Measurements from ENCODE around the gene ADGRG3. TPM values are rescaled to one million over a fixed set of nuclear protein-coding genes. Genes with fewer than 3 reads are reported as not detected.

The ADGRG3 gene
- total RNA-seq, 1 experiment from 2014 or later = 0.07 TPM

Other genes with a start within 250 kb of the ADGRG3 start
- 114 and 134 TPM in 2 replicates for gene CIAPIN1, start 220.9 kb upstream of the ADGRG3 start, total RNA-seq (2014; rRNA removed; shearing (Covaris generic))
- 43.3 and 59.6 TPM in 2 replicates for gene COQ9, start 220.8 kb upstream of the ADGRG3 start, total RNA-seq (2014; rRNA removed; shearing (Covaris generic))
- 178 and 189 TPM in 2 replicates for gene POLR2C, start 205.6 kb upstream of the ADGRG3 start, total RNA-seq (2014; rRNA removed; shearing (Covaris generic))
- 15.3 and 15.7 TPM in 2 replicates for gene DOK4, start 181.8 kb upstream of the ADGRG3 start, total RNA-seq (2014; rRNA removed; shearing (Covaris generic))
- gene CCDC102A, start 131.7 kb upstream of the ADGRG3 start, total RNA-seq (2014; rRNA removed; shearing (Covaris generic)) = 9.3 and 10.4 TPM in 2 replicates
- gene ADGRG5, start 125.7 kb upstream of the ADGRG3 start, total RNA-seq (2014; rRNA removed; shearing (Covaris generic)) = 6.2 and 6.4 TPM in 2 replicates
- 0.38 and 0.44 TPM in 2 replicates for gene ADGRG1, start 39.7 kb upstream of the ADGRG3 start, total RNA-seq (2014; rRNA removed; shearing (Covaris generic))
- gene DRC7, start 26.5 kb downstream of the ADGRG3 start, total RNA-seq (2014; rRNA removed; shearing (Covaris generic)) = 0.03 TPM in 1 of 2 replicates, not detected in the other
- 65.0 and 80.6 TPM in 2 replicates for gene KATNB1, start 67.5 kb downstream of the ADGRG3 start, total RNA-seq (2014; rRNA removed; shearing (Covaris generic))
- gene KIFC3, start 134.2 kb downstream of the ADGRG3 start, total RNA-seq (2014; rRNA removed; shearing (Covaris generic)) = 15.9 and 20.4 TPM in 2 replicates

Measured in H7 (cell line).